HUES64 (cell line): ENCODE measurements around the gene ATXN2L.
"Not testable (repeated sequence)": the region's sequence is repeated elsewhere in the genome, so short reads cannot be mapped to it uniquely, and the experiment has no call there.

Experiments
- H3K27ac ChIP-seq: 2 replicates; pipeline ENCODE4 v1.7.0; 2013; ENCODE audit warnings: low read depth, low read length, inconsistent platforms
- H3K27me3 ChIP-seq: 2 replicates; pipeline ENCODE4 v1.6.1; 2013; ENCODE audit warnings: mild to moderate bottlenecking, low read length; ENCODE audit not compliant: insufficient read depth
- H3K36me3 ChIP-seq: 2 replicates; pipeline ENCODE4 v1.6.1; 2013; ENCODE audit warnings: mild to moderate bottlenecking, low read length; ENCODE audit not compliant: insufficient read depth
- H3K4me1 ChIP-seq: 2 replicates; pipeline ENCODE4 v1.6.1; 2013; ENCODE audit warnings: mild to moderate bottlenecking, low read length, moderate library complexity; ENCODE audit not compliant: insufficient read depth
- H3K4me3 ChIP-seq: 2 replicates; pipeline ENCODE4 v1.5.1; 2013; ENCODE audit warnings: mild to moderate bottlenecking, low read length, moderate library complexity
- H3K9ac ChIP-seq: 2 replicates; pipeline ENCODE4 v1.6.1; 2013; ENCODE audit warnings: mild to moderate bottlenecking, low read depth, low read length
- H3K9me3 ChIP-seq: 2 replicates; pipeline ENCODE4 v1.6.1; 2013; ENCODE audit warnings: low read depth, low read length; ENCODE audit not compliant: insufficient read depth
- WGBS: fragments of 150-250, 120-280 bp; methylation state at CpG from one replicate; pipeline ENCODE4 v1.1.7; 2013; ENCODE audit warnings: missing lambda C conversion rate; 5-methylcytosine and 5-hydroxymethylcytosine counted together

The ATXN2L gene

DNA sequence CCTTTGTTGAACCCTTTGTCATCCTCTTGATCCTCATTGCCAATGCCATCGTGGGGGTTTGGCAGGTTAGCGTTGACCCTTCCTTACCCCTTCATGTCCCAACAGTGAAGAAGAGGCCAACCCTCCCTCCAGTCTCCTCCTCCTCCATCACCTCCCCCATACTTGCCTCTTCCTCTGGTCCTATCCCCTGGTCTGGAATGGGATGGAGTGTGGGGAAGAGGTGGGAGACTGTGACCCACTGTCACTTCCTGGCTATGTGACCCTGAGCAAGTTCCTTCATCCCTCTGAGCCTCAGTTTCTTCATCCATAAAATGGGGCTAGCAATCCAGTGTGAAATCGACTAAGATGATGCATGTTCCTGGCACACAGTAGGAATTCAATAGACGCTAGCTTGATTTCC lies 58.2 kb downstream of the ATXN2L start:
- no peak overlapping the region for H3K27ac ChIP-seq
- peak overlapping the region; percentile 87; the same call in 1 of the 2 replicates for H3K4me3 ChIP-seq
- H3K36me3 ChIP-seq, result no peaks in the 10 kb centered on the region
- H3K4me1 ChIP-seq, result peaks cover 29% of the 10 kb centered on the region
- H3K9ac ChIP-seq, result no peak overlapping the region
- 91% methylated on average over 4 of the region's 4 CpGs for WGBS
- peaks cover 11% of the 10 kb centered on the region for H3K27me3 ChIP-seq
- H3K9me3 ChIP-seq, result no peaks in the 10 kb centered on the region

DNA sequence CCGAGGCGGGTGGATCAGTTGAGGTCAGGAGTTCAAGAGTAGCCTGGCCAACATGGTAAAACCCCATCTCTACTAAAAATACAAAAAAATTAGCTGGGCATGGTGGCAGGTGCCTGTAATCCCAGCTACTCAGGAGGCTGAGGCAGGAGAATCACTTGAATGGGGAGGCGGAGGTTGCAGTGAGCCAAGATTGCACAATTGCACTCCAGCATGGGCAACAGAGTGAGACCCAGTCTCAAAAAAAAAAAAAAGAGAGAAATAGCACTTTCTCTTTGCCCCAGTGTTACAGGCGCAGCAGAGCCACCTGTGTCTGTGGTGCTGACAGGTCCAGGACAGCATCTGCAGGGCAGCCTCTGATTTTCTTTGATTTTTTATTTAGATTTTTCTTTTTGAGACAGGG lies 58.8 kb downstream of the ATXN2L start:
- H3K4me3 ChIP-seq, H3K36me3 ChIP-seq, H3K27ac ChIP-seq, H3K9ac ChIP-seq, H3K9me3 ChIP-seq: not testable (repeated sequence)
- 86% methylated on average over 4 of the region's 4 CpGs for WGBS
- Histone ChIP-seq H3K27me3 (peaks cover 11% of the 10 kb centered on the region), H3K4me1 (peaks cover 29% of the 10 kb centered on the region)

- H3K27ac ChIP-seq, result no peak overlapping the region; the same call in 1 of the 2 replicates
- H3K9ac ChIP-seq, result no peak overlapping the region
- no peaks in the 10 kb centered on the region for H3K9me3 ChIP-seq
- no peaks in the 10 kb centered on the region for H3K36me3 ChIP-seq
- H3K27me3 ChIP-seq, result peaks cover 11% of the 10 kb centered on the region
- H3K4me1 ChIP-seq, result peaks cover 24% of the 10 kb centered on the region
- WGBS, result 61% methylated on average over 24 of the region's 24 CpGs
- no peak overlapping the region for H3K4me3 ChIP-seq
Measured at GRCh38 chr16:28882551-28883160, 59.9 kb downstream of the ATXN2L start.

GRCh38 chr16:28883221-28883996 lies 60.6 kb downstream of the ATXN2L start:
- Histone ChIP-seq H3K4me3 (no peak overlapping the region), H3K36me3 (no peaks in the 10 kb centered on the region), H3K9ac (no peak overlapping the region), H3K27me3 (peaks cover 11% of the 10 kb centered on the region), H3K4me1 (peaks cover 24% of the 10 kb centered on the region), H3K27ac (peak overlapping the region; percentile 30; the same call in 1 of the 2 replicates), H3K9me3 (no peaks in the 10 kb centered on the region)
- WGBS, result 76% methylated on average over 25 of the region's 25 CpGs

DNA sequence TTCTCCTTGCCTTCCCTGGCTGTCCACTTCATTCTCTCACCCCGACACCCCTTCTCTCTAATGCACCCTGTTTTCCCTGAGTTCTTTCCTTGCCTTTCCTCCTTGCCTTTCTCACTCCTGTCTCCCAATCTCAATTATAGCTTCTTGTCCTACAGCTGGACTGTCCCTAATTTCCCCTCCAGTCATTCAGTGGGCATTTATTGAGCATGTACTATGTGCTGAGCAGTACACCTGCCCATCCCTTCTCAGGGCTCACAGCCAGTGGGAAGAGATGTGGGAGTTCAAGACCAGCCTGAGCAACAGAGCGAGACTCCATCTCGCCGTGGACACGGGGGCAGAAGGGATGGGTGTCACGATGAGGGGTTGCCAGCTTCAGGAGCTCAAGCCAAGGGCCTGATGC lies 61.2 kb downstream of the ATXN2L start:
- Histone ChIP-seq H3K36me3 (no peaks in the 10 kb centered on the region), H3K4me1 (peaks cover 20% of the 10 kb centered on the region), H3K9me3 (no peaks in the 10 kb centered on the region), H3K4me3 (no peak overlapping the region), H3K27ac (no peak overlapping the region), H3K27me3 (peaks cover 11% of the 10 kb centered on the region), H3K9ac (no peak overlapping the region)
- 92% methylated on average over 6 of the region's 6 CpGs for WGBS
